GM18907 (cell line): Measurements from ENCODE around the gene ARFGAP3.

Experiments used
- ATAC-seq: cut with Tn5 transposase; IDR thresholded peaks from one replicate; pipeline ENCODE4 v1.9.1; 2021; ENCODE audit warnings: mild to moderate bottlenecking, moderate library complexity; ENCODE audit not compliant: unreplicated experiment

Gene ARFGAP3

DNA sequence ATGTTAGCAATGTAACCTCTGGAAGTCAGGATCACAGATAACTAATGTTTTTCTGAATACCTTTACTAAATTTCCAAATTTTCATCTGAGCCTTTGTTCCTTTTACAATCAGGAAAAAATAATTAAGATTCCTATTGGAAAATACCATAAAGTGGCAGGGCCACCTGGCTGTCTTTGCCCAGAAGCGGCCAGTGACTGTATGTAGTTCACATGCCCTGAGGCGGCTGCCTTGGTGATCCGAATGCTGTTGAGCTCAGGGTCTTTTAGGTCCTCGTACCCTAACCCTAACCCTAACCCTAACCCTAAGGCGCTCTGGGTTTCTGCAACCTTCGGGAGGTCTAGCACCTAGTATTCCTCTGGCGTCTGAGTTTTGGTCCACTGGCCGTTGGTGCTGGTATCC lies 8.5 kb upstream of the ARFGAP3 start:
- no peak for ATAC-seq

GRCh38 chr22:42863349-42863961 lies 6.4 kb upstream of the ARFGAP3 start:
- no peak for ATAC-seq

GRCh38 chr22:42862045-42862734 lies 5.1 kb upstream of the ARFGAP3 start:
- no peak for ATAC-seq

- ATAC-seq: no peak
Measured at GRCh38 chr22:42860968-42861367, 3.9 kb upstream of the ARFGAP3 start.

DNA sequence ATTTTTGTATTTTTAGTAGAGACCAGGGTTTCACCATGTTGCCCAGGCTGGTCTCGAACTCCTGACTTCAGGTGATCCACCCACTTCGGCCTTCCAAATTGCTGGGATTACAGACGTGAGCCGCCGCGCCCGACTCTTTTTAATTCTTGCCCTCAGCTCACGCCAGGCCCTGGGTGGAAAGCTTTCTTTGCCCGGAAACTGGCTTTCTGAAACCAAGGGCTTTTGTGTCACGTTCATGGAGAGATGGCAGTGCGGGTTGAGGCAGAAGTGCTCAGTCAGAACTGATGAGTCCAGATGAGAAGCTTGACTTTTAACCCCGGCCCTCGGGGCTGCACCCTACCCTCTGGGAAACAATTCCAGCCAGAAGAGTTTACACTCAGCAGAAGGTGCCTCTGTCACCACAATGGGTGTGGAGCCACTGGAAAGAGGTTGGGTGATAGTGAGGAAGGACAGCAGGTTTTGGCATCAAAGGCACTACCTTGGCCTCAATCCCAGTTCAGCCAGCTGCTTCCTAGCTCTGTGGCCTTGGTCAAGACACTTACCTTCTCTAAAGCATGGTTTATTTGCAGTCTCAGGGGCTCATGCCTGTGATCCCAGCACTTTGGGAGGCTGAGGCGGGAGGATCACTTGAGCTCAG lies 890 bp upstream of the ARFGAP3 start:
- ATAC-seq: no peak

DNA sequence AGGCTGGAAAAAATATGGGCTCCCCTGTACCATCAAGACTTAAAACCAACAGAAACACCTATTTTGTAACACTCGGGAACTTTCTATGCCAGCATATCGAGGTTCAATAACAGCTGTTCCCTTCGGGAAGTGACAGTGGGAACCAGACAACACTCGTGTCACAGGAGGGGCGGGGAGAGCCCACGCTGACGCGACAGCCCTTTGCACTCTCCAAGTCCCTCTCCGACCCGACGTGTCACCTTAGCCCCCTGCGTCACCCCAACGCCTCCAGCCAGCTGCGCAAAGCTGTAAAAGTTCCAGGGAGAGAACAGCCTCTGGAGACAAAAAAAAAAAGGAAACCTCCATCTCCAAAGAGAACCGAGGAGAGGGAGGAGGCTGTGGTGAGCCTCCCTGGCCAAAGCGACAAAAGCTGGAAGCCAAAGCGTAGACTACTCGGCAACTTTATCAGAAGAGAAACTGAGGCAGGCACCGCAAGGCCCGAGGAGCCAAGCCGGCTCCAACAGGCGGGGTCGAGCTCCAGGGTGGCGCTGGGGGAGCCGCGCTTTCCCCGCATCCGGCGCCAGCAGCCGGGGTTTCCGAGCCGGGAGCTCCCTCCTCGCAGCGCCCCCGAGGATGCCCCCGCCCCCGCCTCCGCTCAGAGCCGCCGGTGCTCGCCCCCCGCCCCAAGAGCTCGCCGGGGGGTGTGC lies 751 bp downstream of the ARFGAP3 start:
- ATAC-seq: peak; percentile 32

GRCh38 chr22:42855721-42856120 lies 1.4 kb downstream of the ARFGAP3 start:
- no peak for ATAC-seq

GRCh38 chr22:42855211-42855610 lies 1.9 kb downstream of the ARFGAP3 start:
- ATAC-seq: no peak

DNA sequence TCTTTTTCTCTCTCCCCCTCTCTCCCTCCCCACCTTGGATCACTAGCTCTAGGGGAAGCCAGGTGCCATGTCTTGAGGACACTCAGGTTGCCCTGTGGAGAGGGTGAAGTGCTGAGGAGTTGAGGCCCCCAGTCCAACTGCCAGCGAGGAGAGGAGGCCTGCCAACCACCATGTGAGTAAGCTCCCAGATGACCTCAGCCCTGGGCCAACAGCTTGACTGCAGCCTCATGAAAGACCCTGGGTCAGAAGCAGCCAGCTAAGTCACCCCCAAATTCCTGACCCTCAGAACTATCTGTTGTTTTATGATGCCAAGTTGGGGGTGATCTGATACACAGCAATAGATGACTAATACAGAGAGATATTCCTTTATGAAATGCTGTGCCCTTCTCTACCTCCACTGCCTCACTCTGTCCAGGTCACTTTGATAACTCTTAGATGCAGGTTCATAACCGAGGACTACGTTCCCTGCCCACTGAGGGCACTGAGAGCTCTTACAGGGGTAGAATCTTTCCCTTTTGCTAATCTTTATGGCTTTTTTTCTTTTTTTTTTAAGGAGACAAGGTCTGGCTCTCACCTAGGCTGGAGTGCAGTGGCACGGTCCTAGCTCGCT lies 8.0 kb downstream of the ARFGAP3 start:
- no peak for ATAC-seq

DNA sequence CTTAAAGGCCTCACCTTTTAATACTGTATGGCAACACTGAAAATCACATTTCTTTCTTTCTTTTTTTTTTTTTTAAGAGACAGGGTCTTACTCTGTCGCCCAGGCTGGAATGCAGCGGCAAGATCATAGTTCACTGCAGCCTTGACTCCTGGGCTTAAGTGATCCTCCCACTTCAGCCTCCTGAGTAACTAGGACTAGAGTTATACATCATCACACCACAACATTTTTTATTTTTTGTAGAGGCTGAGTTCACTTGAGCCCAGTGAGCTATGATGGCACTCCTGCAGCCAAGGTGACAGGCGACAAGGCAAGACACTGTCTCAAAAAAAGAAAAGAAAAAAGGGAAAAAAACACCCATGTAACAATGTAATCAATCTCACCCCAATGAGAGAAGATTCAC lies 10.0 kb downstream of the ARFGAP3 start:
- no peak for ATAC-seq

GRCh38 chr22:42844756-42845155 lies 12.3 kb downstream of the ARFGAP3 start:
- ATAC-seq: no peak

- ATAC-seq: no peak
Measured at GRCh38 chr22:42842658-42843370, 14.3 kb downstream of the ARFGAP3 start.

DNA sequence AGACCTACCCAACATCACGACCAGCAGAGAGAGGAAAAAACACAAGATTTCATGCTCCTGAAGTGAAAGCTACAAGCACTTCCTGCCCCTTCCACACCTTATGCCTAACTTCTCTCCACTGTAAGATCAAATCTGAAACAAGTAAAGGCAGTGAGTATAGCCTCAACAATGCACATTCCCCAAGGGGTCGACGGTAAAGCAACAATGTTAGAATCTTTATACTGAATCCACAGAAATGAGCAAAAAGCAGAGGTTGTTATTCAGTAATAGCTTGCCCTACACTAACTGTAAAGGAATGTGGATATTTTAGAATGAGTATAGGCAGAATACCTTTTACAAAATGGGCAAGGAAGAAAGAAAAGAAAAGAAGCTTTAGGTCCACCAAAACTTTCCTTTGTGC lies 15.6 kb downstream of the ARFGAP3 start:
- no peak for ATAC-seq

DNA sequence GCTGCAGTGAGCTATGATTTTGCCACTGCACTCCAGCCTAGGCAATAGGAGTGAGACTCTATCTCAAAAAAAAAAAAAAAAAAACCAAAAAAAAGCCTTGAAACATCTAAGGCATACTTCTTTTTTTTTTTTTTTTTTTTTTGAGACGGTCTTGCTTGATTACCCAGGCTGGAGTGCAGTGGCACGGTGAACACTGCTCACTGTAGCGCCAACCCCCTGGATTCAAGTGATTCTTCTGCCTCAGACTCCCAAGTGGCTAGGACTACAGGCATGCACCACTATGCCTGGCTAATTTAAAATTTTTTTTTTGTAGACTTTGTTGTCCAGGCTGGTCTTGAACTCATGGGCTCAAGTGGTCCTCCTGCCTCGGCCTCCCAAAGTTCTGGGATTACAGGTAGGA lies 19.5 kb downstream of the ARFGAP3 start:
- no peak for ATAC-seq

DNA sequence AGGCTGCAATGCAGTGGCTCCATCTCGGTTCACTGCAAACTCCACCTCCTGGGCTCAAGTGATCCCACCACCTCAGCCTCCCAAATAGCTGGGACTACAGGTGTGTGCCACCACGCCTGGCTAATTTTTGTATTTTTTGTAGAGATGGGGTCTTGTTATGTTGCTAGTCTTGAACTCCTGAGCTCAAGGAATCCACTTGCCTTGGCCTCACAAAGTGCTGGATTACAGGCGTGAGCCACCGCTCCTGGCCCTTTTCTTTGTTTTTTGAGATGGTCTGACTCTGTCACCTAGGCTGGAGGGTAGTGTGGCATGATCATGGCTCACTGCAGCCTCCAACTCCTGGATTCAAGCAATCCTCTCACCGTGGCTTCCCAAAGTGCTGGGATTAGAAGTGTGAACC lies 21.0 kb downstream of the ARFGAP3 start:
- ATAC-seq: no peak

GRCh38 chr22:42834177-42834949 lies 22.7 kb downstream of the ARFGAP3 start:
- ATAC-seq: no peak

- no peak for ATAC-seq
Measured at GRCh38 chr22:42833104-42833503, 24.0 kb downstream of the ARFGAP3 start.

DNA sequence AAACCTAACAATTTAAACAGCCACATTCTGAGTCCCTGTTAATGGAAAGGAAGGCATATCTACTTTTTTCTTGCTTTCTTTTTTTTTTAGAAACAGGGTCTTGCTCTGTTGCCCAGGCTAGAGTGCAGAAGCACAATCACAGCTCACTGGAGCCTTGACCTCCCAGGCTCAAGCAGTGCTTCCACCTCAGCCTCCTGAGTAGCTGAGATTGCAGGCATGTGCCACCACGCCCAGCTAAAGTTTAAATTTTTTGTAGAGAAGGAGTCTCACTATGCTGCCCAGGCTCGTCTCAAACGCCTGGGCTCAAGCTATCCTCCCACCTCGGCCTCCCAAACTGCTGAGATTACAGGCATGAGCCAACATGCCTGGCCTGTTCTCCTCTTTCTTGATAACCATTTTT lies 25.4 kb downstream of the ARFGAP3 start:
- ATAC-seq: no peak

- ATAC-seq: no peak
Measured at GRCh38 chr22:42830161-42830560, 26.9 kb downstream of the ARFGAP3 start.

- ATAC-seq: no peak
Measured at GRCh38 chr22:42829302-42829701, 27.8 kb downstream of the ARFGAP3 start.
